Activated effector memory CD4-positive, alpha-beta T cell treated with anti-CD3 and anti-CD28 coated beads, Interleukin-2, amount 50 U/mL, for 16 hours (primary cell): Measurements from ENCODE around the gene CLASP2.
"Not testable (repeated sequence)": the region's sequence is repeated elsewhere in the genome, so short reads cannot be mapped to it uniquely, and the experiment has no call there.

Experiments used
- DNase-seq: peaks from one replicate; pipeline ENCODE4 v3.0.0-alpha.2; 2020

The CLASP2 gene

GRCh38 chr3:33526787-33527186 is 191.3 kb downstream of the CLASP2 start:
- no peak for DNase-seq

- DNase-seq, result no peak
Observed at GRCh38 chr3:33525232-33525631, 192.8 kb downstream of the CLASP2 start.

- no peak for DNase-seq
Observed at GRCh38 chr3:33523093-33523667, 194.9 kb downstream of the CLASP2 start.

GRCh38 chr3:33521736-33522135 is 196.3 kb downstream of the CLASP2 start:
- DNase-seq, result no peak

- DNase-seq, result no peak
Observed at GRCh38 chr3:33513262-33513863, 204.7 kb downstream of the CLASP2 start.

- no peak for DNase-seq
Observed at GRCh38 chr3:33505027-33505426, 213.0 kb downstream of the CLASP2 start.

- DNase-seq, result no peak
Observed at GRCh38 chr3:33496449-33496848, 221.6 kb downstream of the CLASP2 start.

GRCh38 chr3:33491721-33492120 is 226.3 kb downstream of the CLASP2 start:
- no peak for DNase-seq

GRCh38 chr3:33490641-33491241 is 227.3 kb downstream of the CLASP2 start:
- no peak for DNase-seq

- DNase-seq, result no peak
Observed at GRCh38 chr3:33488683-33489082, 229.4 kb downstream of the CLASP2 start.

GRCh38 chr3:33488246-33488645 is 229.8 kb downstream of the CLASP2 start:
- no peak for DNase-seq

GRCh38 chr3:33482111-33482521 is 235.9 kb downstream of the CLASP2 start:
- no peak for DNase-seq

- no peak for DNase-seq
Observed at GRCh38 chr3:33474896-33475295, 243.2 kb downstream of the CLASP2 start.

- DNase-seq, result no peak
Observed at GRCh38 chr3:33473813-33474212, 244.2 kb downstream of the CLASP2 start.

GRCh38 chr3:33467786-33468185 is 250.3 kb downstream of the CLASP2 start:
- DNase-seq, result no peak

- no peak for DNase-seq
Observed at GRCh38 chr3:33461097-33461496, 257.0 kb downstream of the CLASP2 start.

- not testable (repeated sequence) for DNase-seq
Observed at GRCh38 chr3:33459577-33459976, 258.5 kb downstream of the CLASP2 start.

- DNase-seq, result no peak
Observed at GRCh38 chr3:33458446-33458845, 259.6 kb downstream of the CLASP2 start.

GRCh38 chr3:33456756-33457155 is 261.3 kb downstream of the CLASP2 start:
- no peak for DNase-seq

GRCh38 chr3:33453331-33453761 is 264.7 kb downstream of the CLASP2 start:
- DNase-seq, result no peak

- DNase-seq, result not testable (repeated sequence)
Observed at GRCh38 chr3:33451994-33452393, 266.1 kb downstream of the CLASP2 start.

- DNase-seq, result no peak
Observed at GRCh38 chr3:33447958-33448357, 270.1 kb downstream of the CLASP2 start.

- DNase-seq, result not testable (repeated sequence)
Observed at GRCh38 chr3:33447256-33447625, 270.8 kb downstream of the CLASP2 start.
